A673 (cell line): ENCODE data around the gene SUCLG2.

Source experiments
- EZH2 ChIP-seq: fragments of 200-600 bp; sonication (generic); IDR thresholded peaks from 2 replicates; pipeline ENCODE4 v1.6.1; 2017; ENCODE audit warnings: borderline replicate concordance, low read depth, mild to moderate bottlenecking, mixed read lengths, antibody characterized with exemption, low read length; ENCODE audit not compliant: poor library complexity, severe bottlenecking
- TF ChIP-seq, protein P1 (sequence below): fragments of 300-800, 200-600 bp; sonication (generic); conservative IDR thresholded peaks from 2 replicates; pipeline ENCODE4 v1.5.1; 2017; ENCODE audit warnings: low read depth, mild to moderate bottlenecking, antibody characterized with exemption, low read length, moderate library complexity, mixed read lengths

GRCh38 chr3:67595424-67595823, 59.0 kb downstream of the SUCLG2 start:
- TF ChIP-seq, protein P1, sequence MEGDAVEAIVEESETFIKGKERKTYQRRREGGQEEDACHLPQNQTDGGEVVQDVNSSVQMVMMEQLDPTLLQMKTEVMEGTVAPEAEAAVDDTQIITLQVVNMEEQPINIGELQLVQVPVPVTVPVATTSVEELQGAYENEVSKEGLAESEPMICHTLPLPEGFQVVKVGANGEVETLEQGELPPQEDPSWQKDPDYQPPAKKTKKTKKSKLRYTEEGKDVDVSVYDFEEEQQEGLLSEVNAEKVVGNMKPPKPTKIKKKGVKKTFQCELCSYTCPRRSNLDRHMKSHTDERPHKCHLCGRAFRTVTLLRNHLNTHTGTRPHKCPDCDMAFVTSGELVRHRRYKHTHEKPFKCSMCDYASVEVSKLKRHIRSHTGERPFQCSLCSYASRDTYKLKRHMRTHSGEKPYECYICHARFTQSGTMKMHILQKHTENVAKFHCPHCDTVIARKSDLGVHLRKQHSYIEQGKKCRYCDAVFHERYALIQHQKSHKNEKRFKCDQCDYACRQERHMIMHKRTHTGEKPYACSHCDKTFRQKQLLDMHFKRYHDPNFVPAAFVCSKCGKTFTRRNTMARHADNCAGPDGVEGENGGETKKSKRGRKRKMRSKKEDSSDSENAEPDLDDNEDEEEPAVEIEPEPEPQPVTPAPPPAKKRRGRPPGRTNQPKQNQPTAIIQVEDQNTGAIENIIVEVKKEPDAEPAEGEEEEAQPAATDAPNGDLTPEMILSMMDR, result no peak
- TF ChIP-seq EZH2, result no peak
